ENCODE measurements around the gene SGK2.

- TF ChIP-seq, protein P1, sequence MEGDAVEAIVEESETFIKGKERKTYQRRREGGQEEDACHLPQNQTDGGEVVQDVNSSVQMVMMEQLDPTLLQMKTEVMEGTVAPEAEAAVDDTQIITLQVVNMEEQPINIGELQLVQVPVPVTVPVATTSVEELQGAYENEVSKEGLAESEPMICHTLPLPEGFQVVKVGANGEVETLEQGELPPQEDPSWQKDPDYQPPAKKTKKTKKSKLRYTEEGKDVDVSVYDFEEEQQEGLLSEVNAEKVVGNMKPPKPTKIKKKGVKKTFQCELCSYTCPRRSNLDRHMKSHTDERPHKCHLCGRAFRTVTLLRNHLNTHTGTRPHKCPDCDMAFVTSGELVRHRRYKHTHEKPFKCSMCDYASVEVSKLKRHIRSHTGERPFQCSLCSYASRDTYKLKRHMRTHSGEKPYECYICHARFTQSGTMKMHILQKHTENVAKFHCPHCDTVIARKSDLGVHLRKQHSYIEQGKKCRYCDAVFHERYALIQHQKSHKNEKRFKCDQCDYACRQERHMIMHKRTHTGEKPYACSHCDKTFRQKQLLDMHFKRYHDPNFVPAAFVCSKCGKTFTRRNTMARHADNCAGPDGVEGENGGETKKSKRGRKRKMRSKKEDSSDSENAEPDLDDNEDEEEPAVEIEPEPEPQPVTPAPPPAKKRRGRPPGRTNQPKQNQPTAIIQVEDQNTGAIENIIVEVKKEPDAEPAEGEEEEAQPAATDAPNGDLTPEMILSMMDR (IDR thresholded peaks at IDR 0.05): no peak
- no peak for TF ChIP-seq EZH2 (IDR thresholded peaks at IDR 0.05)
Measured at GRCh38 chr20:43513372-43513930, 45.4 kb upstream of the SGK2 start.
